K562 (cell line): ENCODE measurements around the gene IRX5. TPM values are rescaled to one million over a fixed set of nuclear protein-coding genes. Genes with fewer than 3 reads are reported as not detected.

Experiments
- ATAC-seq: fragments of 200-7000 bp; cut with Tn5 transposase; 3 replicates; pipeline ENCODE4 v1.9.1; 2020; ENCODE audit warnings: moderate library complexity
- BruUV-seq: library from RNA; stranded (reverse); fragments of 400-500 nt; replicated peaks from 2 replicates; lab custom pipeline; 2021; lab: Mats Ljungman, UMichigan
- CTCF ChIA-PET: fragments of 300-600 bp; formaldehyde crosslinking; extraction: SDS; loops from one replicate; lab custom pipeline; 2021; ENCODE audit warnings: low intra/inter-chr PET ratio; lab: Yijun Ruan, JAX
- POLR2A ChIA-PET: fragments of 300-600, 350-650 bp; sonication (Branson Sonifier 250); formaldehyde crosslinking; extraction: SDS; loops from one replicate; lab custom pipeline; 2021; ENCODE audit warnings: antibody characterized with exemption, inconsistent platforms; lab: Yijun Ruan, JAX
- DNase-seq, 4 experiments: peaks; one replicate each; pipeline versions ENCODE4 v3.0.0 to v3.0.0-alpha.2; 2011 to 2018; ENCODE audit warnings: low spot score in 3 of 4, mixed read lengths in 3 of 4; ENCODE audit errors: extremely low read depth in 1 of 4
- FAIRE-seq: peaks from 2 replicates; lab custom pipeline; 2011; peaks lifted over from hg19 to GRCh38; lab: Jason Lieb, UNC
- H2AFZ ChIP-seq: 2 replicates; pipeline ENCODE4 v1.6.0; 2011; ENCODE audit warnings: low read depth, low read length, control low read depth, inconsistent platforms
- H3K27ac ChIP-seq: fragments of 200-600 bp; 3 replicates; pipeline ENCODE4 v1.8.0; 2011; ENCODE audit warnings: low read depth, mild to moderate bottlenecking, control low read depth, inconsistent platforms, low read length, moderate library complexity, mixed read lengths; ENCODE audit errors: extremely low read depth
- H3K27me3 ChIP-seq, 2 experiments: fragments of 300-600 bp in 1 of 2; 2 replicates in 1 of 2; 3 replicates in 1 of 2; pipeline versions ENCODE4 v1.6.0 to v1.8.0; 2011; ENCODE audit warnings: inconsistent platforms in 2 of 2, low read length in 2 of 2, mild to moderate bottlenecking in 1 of 2, mixed read lengths in 1 of 2, moderate library complexity in 1 of 2; ENCODE audit not compliant: control insufficient read depth in 2 of 2, insufficient read depth in 2 of 2
- H3K36me3 ChIP-seq: fragments of 300-600 bp; 3 replicates; pipeline ENCODE4 v1.8.0; 2011; ENCODE audit warnings: mild to moderate bottlenecking, low read length, inconsistent platforms; ENCODE audit not compliant: control insufficient read depth, insufficient read depth
- H3K4me1 ChIP-seq, 2 experiments: fragments of 200-600 bp in 1 of 2; replicated peaks in 1 of 2; 2 replicates in 1 of 2; 3 replicates in 1 of 2; pipeline versions ENCODE4 v1.5.1 to v1.8.0; 2011; ENCODE audit warnings: inconsistent platforms in 2 of 2, low read length in 2 of 2, mild to moderate bottlenecking in 1 of 2, mixed read lengths in 1 of 2, moderate library complexity in 1 of 2; ENCODE audit not compliant: control insufficient read depth in 2 of 2, insufficient read depth in 2 of 2
- H3K4me2 ChIP-seq: 2 replicates; pipeline ENCODE4 v1.6.1; 2011; ENCODE audit warnings: low read length, control low read depth, inconsistent platforms, mixed read lengths; ENCODE audit not compliant: insufficient read depth
- H3K4me3 ChIP-seq: fragments of 200-600 bp; sonication (generic), shearing (Covaris generic); 2 replicates; pipeline ENCODE4 v1.5.1; 2016; ENCODE audit warnings: control low read depth, inconsistent platforms
- H3K79me2 ChIP-seq: fragments of 200-600 bp; 3 replicates; pipeline ENCODE4 v1.8.0; 2011; ENCODE audit warnings: low read length, inconsistent platforms; ENCODE audit not compliant: control insufficient read depth, insufficient read depth
- H3K9ac ChIP-seq, 2 experiments: 2 replicates each; pipeline versions ENCODE4 v1.6.0 to v1.6.1; 2011; ENCODE audit warnings: low read depth in 2 of 2, low read length in 2 of 2, control low read depth in 1 of 2, inconsistent platforms in 1 of 2, mild to moderate bottlenecking in 1 of 2, mixed read lengths in 1 of 2; ENCODE audit not compliant: insufficient read depth in 1 of 2
- H3K9me1 ChIP-seq: one replicate; pipeline ENCODE4 v1.6.0; 2011; ENCODE audit warnings: inconsistent platforms, mild to moderate bottlenecking, low read length, moderate library complexity; ENCODE audit not compliant: control insufficient read depth, insufficient read depth
- H3K9me3 ChIP-seq: replicated peaks from 2 replicates; pipeline ENCODE4 v1.5.1; 2011; ENCODE audit warnings: low read depth, low read length, inconsistent platforms; ENCODE audit not compliant: control insufficient read depth, insufficient read depth
- H4K20me1 ChIP-seq: replicated peaks from 2 replicates; pipeline ENCODE4 v1.6.1; 2011; ENCODE audit warnings: low read length, inconsistent platforms, mixed read lengths; ENCODE audit not compliant: control insufficient read depth, insufficient read depth
- HNRNPK ChIP-seq: fragments of 200-400 bp; formaldehyde crosslinking; IDR thresholded peaks from one replicate; pipeline ENCODE4 v1.6.1; 2018; ENCODE audit warnings: mild to moderate bottlenecking, low read depth, low read length; ENCODE audit not compliant: poor library complexity, severe bottlenecking
- LCOR ChIP-seq: sonication (generic); formaldehyde crosslinking; IDR thresholded peaks from 2 replicates; pipeline ENCODE4 v1.8.0; 2022; ENCODE audit warnings: mild to moderate bottlenecking, missing genetic modification reagents
- PCBP2 ChIP-seq: fragments of 200-400 bp; formaldehyde crosslinking; IDR thresholded peaks from 2 replicates; pipeline ENCODE4 v1.6.1; 2018; ENCODE audit warnings: low read length, low read depth, mild to moderate bottlenecking, moderate library complexity; ENCODE audit not compliant: poor library complexity, severe bottlenecking
- SMAD3 ChIP-seq: fragments of 450-650 bp; formaldehyde crosslinking; conservative IDR thresholded peaks from 2 replicates; pipeline ENCODE4 v1.4.0; 2020; ENCODE audit warnings: mild to moderate bottlenecking
- SMARCC2 ChIP-seq: fragments of 450-650 bp; IDR thresholded peaks from 2 replicates; pipeline ENCODE4 v1.6.1; 2017; ENCODE audit warnings: antibody characterized with exemption, moderate library complexity, mild to moderate bottlenecking, low read depth
- TFAM ChIP-seq: fragments of 250-450 bp; sonication (Bioruptor Pico); conservative IDR thresholded peaks from 2 replicates; pipeline ENCODE4 v1.5.0; 2021; ENCODE audit warnings: mild to moderate bottlenecking, moderate library complexity
- ZC3H8 ChIP-seq: fragments of 450-650 bp; IDR thresholded peaks from 2 replicates; pipeline ENCODE4 v1.6.1; 2017
- ZFP30 ChIP-seq: fragments of 250-450 bp; sonication (Bioruptor Pico); IDR thresholded peaks from 2 replicates; pipeline ENCODE4 v1.8.0; 2022; ENCODE audit warnings: moderate library complexity, mild to moderate bottlenecking, inconsistent platforms, borderline replicate concordance
- WGBS: fragments of 100-300 bp; shearing (Covaris generic); methylation state at CpG from one replicate; pipeline ENCODE4 v1.1.6; 2016; ENCODE audit warnings: low coverage, mixed read lengths; ENCODE audit not compliant: insufficient coverage; ENCODE audit errors: missing lambda C conversion rate; 5-methylcytosine and 5-hydroxymethylcytosine counted together
- in situ Hi-C: fragments of 300-500 bp; cut with MboI; formaldehyde crosslinking; loops from 4 replicates; pipeline ENCODE4 v1.15.0; 2018; ENCODE audit warnings: inconsistent platforms, mixed read lengths
- intact Hi-C: fragments of 100-400 bp; cut with micrococcal nuclease; formaldehyde crosslinking; loops from 2 replicates; pipeline ENCODE4 v1.14.2; 2022
- polyA plus RNA-seq, 8 experiments: library from polyadenylated mRNA; depleted of rRNA in 4 of 8; stranded (reverse) in 5 of 8; unstranded in 3 of 8; fragments of >200 nt; fragmentation: Nextera tagmentation in 2 of 8; fragmentation: Illumina TruSeq in 1 of 8; extraction: Ambion mirVana in 2 of 8; extraction: Trizol in 1 of 8; gene quantifications; 2 replicates each; pipeline versions ENCODE4 v1.2.1 to v1.2.3, GENCODE V29; 2011 to 2014; ENCODE audit warnings: inconsistent platforms in 1 of 8, missing spikeins in 1 of 8
- total RNA-seq, 7 experiments: library from RNA; depleted of rRNA in 6 of 7; stranded (reverse); fragments of >200 nt in 6 of 7; fragmentation: Illumina TruSeq in 2 of 7; extraction: Trizol in 2 of 7; gene quantifications; 2 replicates each; pipeline versions ENCODE4 v1.2.1 to v1.2.3, GENCODE V29; 2011 to 2021; ENCODE audit warnings: low replicate concordance in 1 of 7

Gene IRX5
- total and polyA plus RNA-seq, 9 of the 15 experiments (the other 6 are each of a cell fraction or from before 2014, with no cell fraction given), result 0.20 to 4.2 (median 0.94) TPM

GRCh38 chr16:54882556-54882955, 48.1 kb upstream of the IRX5 start:
- H4K20me1 ChIP-seq, result no peaks in the 10 kb centered on the region
- ChIA-PET CTCF (no interaction called here), POLR2A (no interaction called here)
- no peaks in the 10 kb centered on the region for H3K36me3 ChIP-seq
- no peak for TF ChIP-seq TFAM (CRISPR knock-in tag)
- TF ChIP-seq SMAD3, result no peak
- TF ChIP-seq LCOR, result no peak
- TF ChIP-seq ZC3H8, result no peak
- no peak for DNase-seq
- H3K4me2 ChIP-seq, result no peak overlapping the region
- 7% methylated on average over 2 of the region's 2 CpGs for WGBS
- H3K79me2 ChIP-seq, result no peaks in the 10 kb centered on the region
- H3K27me3 ChIP-seq, result peaks cover 4 to 6% of the 10 kb centered on the region in 2 experiments; a peak in 3 of 5 replicates
- no peak overlapping the region for H3K9ac ChIP-seq
- in situ Hi-C loops, result no loop called here
- H3K9me3 ChIP-seq, result no peaks in the 10 kb centered on the region
- ATAC-seq, result no peak
- no TSS peak for BruUV-seq
- no peak overlapping the region for H3K27ac ChIP-seq
- no peaks in the 10 kb centered on the region; a peak in 1 of 5 replicates for H3K4me1 ChIP-seq
- no peak overlapping the region for H2AFZ ChIP-seq
- H3K4me3 ChIP-seq, result no peak overlapping the region
- intact Hi-C loops, result no loop called here
- no peak for FAIRE-seq
- no peaks in the 10 kb centered on the region for H3K9me1 ChIP-seq

DNA sequence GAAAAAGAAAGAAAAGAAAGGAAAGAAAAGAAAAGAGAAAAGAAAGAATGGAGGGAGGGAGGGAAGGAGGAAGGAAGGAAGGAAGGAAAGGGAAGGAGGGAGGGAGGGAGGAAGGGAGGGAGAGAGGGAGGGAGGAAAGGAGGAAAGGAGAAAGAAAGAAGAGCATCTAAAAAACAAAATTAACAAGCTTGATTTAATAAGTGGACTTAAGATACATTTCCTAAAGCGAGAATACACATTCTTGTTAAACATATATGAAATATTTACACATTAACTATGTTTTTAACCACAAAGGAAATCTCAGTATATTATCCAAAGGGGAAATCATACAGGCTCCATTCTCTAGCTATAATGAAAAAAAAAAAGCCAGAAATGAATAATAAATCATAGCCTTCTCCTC, 47.3 kb upstream of the IRX5 start:
- H3K4me1 ChIP-seq, result no peaks in the 10 kb centered on the region; a peak in 1 of 5 replicates
- no peaks in the 10 kb centered on the region for H3K36me3 ChIP-seq
- H3K27me3 ChIP-seq, result peaks cover 0 to 6% of the 10 kb centered on the region in 2 experiments; a peak in 2 of 5 replicates
- H3K4me3 ChIP-seq, result no peak overlapping the region
- CTCF ChIA-PET, result no interaction called here
- no peak overlapping the region for H2AFZ ChIP-seq
- no peaks in the 10 kb centered on the region for H4K20me1 ChIP-seq
- H3K27ac ChIP-seq, result no peak overlapping the region
- no peaks in the 10 kb centered on the region for H3K9me3 ChIP-seq
- ATAC-seq, result no peak
- TF ChIP-seq HNRNPK (peak; percentile 71), PCBP2 (peak; percentile 25), ZFP30 (CRISPR knock-in tag) (no peak), SMARCC2 (no peak)
- TF ChIP-seq, all 486 proteins: peak for 2
- Histone ChIP-seq H3K9me1 (no peaks in the 10 kb centered on the region), H3K79me2 (no peaks in the 10 kb centered on the region), H3K9ac (no peak overlapping the region), H3K4me2 (no peak overlapping the region)
- WGBS, result 17% methylated on average over 1 of the region's 1 CpG
- in situ Hi-C loops, result no loop called here
- FAIRE-seq (no peak), DNase-seq (no peak)
- BruUV-seq, result no TSS peak
- intact Hi-C loops, result no loop called here
- POLR2A ChIA-PET, result no interaction called here
